ENCODE results near the gene KIF18B.

Gene KIF18B

GRCh38 chr17:44965481-44966234, 18.1 kb upstream of the KIF18B start:
- DNase-seq (ENCODE audit: low spot score) = no peak
- in situ Hi-C loops (cut with MboI; ENCODE audit: low pct_unique_long_range_greater_than_20kb, low sequenced_read_pairs, unreplicated experiment) = no loop called here

GRCh38 chr17:44961921-44962350, 14.4 kb upstream of the KIF18B start:
- DNase-seq (ENCODE audit: low spot score) = no peak
- TF ChIP-seq CTCF (IDR thresholded peaks at IDR 0.05; ENCODE audit: extremely low read depth, insufficient read depth, missing control alignments) = no peak
- in situ Hi-C loops (cut with MboI; ENCODE audit: low pct_unique_long_range_greater_than_20kb, low sequenced_read_pairs, unreplicated experiment) = no loop called here

More at GRCh38 chr17:44965481-44966234, 18.1 kb upstream of the KIF18B start:
- TF ChIP-seq CTCF (IDR thresholded peaks at IDR 0.05; ENCODE audit: extremely low read depth, insufficient read depth, missing control alignments) = no peak

- TF ChIP-seq CTCF (IDR thresholded peaks at IDR 0.05; ENCODE audit: extremely low read depth, insufficient read depth, missing control alignments) = no peak
- no peak for DNase-seq (ENCODE audit: low spot score)
- in situ Hi-C loops (cut with MboI; ENCODE audit: low pct_unique_long_range_greater_than_20kb, low sequenced_read_pairs, unreplicated experiment) = no loop called here
Observed at GRCh38 chr17:44960691-44961090, 13.1 kb upstream of the KIF18B start.

- in situ Hi-C loops (cut with MboI; ENCODE audit: low pct_unique_long_range_greater_than_20kb, low sequenced_read_pairs, unreplicated experiment) = no loop called here
- no peak for DNase-seq (ENCODE audit: low spot score)
- no peak for TF ChIP-seq CTCF (IDR thresholded peaks at IDR 0.05; ENCODE audit: extremely low read depth, insufficient read depth, missing control alignments)
Observed at GRCh38 chr17:44959821-44960531, 12.4 kb upstream of the KIF18B start.

- TF ChIP-seq CTCF (IDR thresholded peaks at IDR 0.05; ENCODE audit: extremely low read depth, insufficient read depth, missing control alignments) = no peak
- DNase-seq (ENCODE audit: low spot score) = no peak
- in situ Hi-C loops (cut with MboI; ENCODE audit: low pct_unique_long_range_greater_than_20kb, low sequenced_read_pairs, unreplicated experiment) = no loop called here
Observed at GRCh38 chr17:44956998-44957981, 9.7 kb upstream of the KIF18B start.
